Measurements from ENCODE around the gene TGFBR3.

DNA sequence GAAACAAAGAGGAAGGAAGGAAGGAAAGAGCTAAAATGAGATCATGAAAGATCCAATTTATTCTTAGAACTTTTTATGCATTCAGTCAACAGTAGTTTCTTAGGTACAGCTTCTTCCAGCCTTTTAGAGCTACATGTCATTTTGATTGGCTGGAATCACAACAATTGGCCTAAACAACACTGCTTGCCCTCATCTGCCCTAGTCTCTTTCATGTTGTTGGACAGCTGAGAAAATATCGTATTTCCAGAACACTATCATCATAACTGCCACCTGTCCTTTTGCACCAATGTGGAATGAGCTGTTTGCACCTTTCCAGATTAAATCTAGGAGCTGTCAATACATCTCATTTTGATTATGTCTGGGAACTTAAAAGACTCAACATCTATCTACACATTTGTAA is 161.7 kb downstream of the TGFBR3 start:
- TF ChIP-seq, protein P1, sequence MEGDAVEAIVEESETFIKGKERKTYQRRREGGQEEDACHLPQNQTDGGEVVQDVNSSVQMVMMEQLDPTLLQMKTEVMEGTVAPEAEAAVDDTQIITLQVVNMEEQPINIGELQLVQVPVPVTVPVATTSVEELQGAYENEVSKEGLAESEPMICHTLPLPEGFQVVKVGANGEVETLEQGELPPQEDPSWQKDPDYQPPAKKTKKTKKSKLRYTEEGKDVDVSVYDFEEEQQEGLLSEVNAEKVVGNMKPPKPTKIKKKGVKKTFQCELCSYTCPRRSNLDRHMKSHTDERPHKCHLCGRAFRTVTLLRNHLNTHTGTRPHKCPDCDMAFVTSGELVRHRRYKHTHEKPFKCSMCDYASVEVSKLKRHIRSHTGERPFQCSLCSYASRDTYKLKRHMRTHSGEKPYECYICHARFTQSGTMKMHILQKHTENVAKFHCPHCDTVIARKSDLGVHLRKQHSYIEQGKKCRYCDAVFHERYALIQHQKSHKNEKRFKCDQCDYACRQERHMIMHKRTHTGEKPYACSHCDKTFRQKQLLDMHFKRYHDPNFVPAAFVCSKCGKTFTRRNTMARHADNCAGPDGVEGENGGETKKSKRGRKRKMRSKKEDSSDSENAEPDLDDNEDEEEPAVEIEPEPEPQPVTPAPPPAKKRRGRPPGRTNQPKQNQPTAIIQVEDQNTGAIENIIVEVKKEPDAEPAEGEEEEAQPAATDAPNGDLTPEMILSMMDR (optimal IDR thresholded peaks at IDR 0.05 in 1 of 3, IDR thresholded peaks at IDR 0.05 in 1 of 3, conservative IDR thresholded peaks at IDR 0.05 in 1 of 3; ENCODE audit: extremely low read depth in 1 of 3, insufficient read depth in 2 of 3, low read length in 3 of 3): no peak
- no peak for TF ChIP-seq EZH2 (IDR thresholded peaks at IDR 0.05; ENCODE audit: low read length)

Measured in keratinocyte (primary cell).